GM12892 (cell line): ENCODE data around the gene SLC29A2.

Source experiments
- POLR2AphosphoS5 ChIP-seq: IDR thresholded peaks from 2 replicates; pipeline ENCODE4 v1.6.1; 2011; ENCODE audit warnings: low read depth, low read length, control low read depth
- TAF1 ChIP-seq: IDR thresholded peaks from 2 replicates; pipeline ENCODE4 v1.6.1; 2011; ENCODE audit warnings: low read depth, mild to moderate bottlenecking, control low read depth, low read length, borderline replicate concordance

DNA sequence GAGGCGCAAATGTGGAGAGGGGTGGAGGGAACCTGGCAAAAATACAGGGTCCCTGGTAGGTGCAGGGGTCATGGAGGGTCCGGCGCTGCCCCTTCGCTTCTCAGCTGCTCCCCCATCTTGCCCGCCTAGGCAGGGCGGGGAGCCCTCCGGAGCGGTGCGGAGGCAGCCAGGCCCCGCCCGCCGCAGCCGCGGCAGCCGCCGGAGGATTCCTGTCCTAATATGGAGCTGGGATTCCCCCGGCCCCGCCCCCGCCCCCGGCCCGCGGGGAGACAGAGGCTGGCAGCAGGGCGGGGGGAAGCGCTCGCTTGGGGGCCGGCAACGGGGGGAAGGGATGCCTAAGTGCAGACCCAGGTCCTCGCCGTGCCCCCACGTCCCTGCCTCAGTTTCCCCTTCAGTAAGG is 48.3 kb upstream of the SLC29A2 start:
- TF ChIP-seq TAF1 (no peak), POLR2AphosphoS5 (no peak)
